Measurements from ENCODE around the gene TEAD2.

TEAD2 gene

DNA sequence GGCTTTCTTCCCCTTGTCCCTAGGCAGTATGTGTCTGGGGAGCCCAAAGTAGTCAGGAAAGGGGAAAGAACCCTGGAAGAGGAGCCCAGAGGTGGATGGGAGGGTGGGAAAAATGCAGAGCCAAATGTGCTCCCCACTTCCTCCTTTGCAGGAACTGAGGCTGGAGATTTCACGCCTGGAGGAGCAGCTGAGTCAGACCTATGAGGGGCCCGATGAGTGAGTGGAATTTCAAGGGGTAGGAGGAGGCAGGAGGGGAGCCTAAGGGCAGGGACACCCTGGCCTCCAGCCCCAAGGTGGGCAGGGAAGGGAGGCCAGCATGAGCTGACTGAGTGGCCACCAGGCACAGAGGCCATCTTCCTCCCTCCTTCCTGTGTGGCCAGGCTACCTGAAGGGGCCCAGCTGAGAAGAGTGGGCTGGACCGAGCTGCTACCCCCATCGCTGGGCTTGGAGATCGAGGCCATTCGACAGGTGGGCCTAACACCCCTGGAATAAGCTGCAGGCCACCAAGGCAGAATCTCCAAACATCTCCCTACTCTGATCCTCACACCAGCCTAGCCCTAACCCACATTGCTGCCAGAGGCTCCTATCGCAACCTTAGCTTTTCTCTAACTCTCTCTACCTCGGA is 46.7 kb upstream of the TEAD2 start:
- Histone ChIP-seq H3K36me3 (ENCODE audit: insufficient read depth, low read length) (no peaks in the 10 kb centered on the region), H3F3A (ENCODE audit: low read depth) (no peaks in the 10 kb centered on the region), H3K9me3 (ENCODE audit: insufficient read depth, low read depth, low read length) (no peaks in the 10 kb centered on the region), H4K20me1 (ENCODE audit: insufficient read depth, low read length, poor library complexity, severe bottlenecking) (no peaks in the 10 kb centered on the region), H3K9ac (ENCODE audit: low read depth, low read length, poor library complexity, severe bottlenecking) (peak overlapping the region; percentile 58), H3K4me1 (ENCODE audit: insufficient read depth, low read length, poor library complexity, severe bottlenecking) (peaks cover 74% of the 10 kb centered on the region), H3K79me2 (ENCODE audit: insufficient read depth, low read length) (no peaks in the 10 kb centered on the region), H3K9me2 (replicated peaks; ENCODE audit: low read depth, low read length) (no peaks in the 10 kb centered on the region), H2AFZ (ENCODE audit: low read length) (no peak overlapping the region), H3K4me2 (ENCODE audit: low read depth, low read length, poor library complexity, severe bottlenecking) (peak overlapping the region; percentile 63), H3K27me3 (ENCODE audit: insufficient read depth, low read length, poor library complexity, severe bottlenecking) (no peaks in the 10 kb centered on the region), H3K4me3 (ENCODE audit: low read length, poor library complexity, severe bottlenecking) (peak overlapping the region; percentile 47)
- no peak for TF ChIP-seq EZH2phosphoT487 (IDR thresholded peaks at IDR 0.05; ENCODE audit: borderline replicate concordance)
- TF ChIP-seq, protein P1, sequence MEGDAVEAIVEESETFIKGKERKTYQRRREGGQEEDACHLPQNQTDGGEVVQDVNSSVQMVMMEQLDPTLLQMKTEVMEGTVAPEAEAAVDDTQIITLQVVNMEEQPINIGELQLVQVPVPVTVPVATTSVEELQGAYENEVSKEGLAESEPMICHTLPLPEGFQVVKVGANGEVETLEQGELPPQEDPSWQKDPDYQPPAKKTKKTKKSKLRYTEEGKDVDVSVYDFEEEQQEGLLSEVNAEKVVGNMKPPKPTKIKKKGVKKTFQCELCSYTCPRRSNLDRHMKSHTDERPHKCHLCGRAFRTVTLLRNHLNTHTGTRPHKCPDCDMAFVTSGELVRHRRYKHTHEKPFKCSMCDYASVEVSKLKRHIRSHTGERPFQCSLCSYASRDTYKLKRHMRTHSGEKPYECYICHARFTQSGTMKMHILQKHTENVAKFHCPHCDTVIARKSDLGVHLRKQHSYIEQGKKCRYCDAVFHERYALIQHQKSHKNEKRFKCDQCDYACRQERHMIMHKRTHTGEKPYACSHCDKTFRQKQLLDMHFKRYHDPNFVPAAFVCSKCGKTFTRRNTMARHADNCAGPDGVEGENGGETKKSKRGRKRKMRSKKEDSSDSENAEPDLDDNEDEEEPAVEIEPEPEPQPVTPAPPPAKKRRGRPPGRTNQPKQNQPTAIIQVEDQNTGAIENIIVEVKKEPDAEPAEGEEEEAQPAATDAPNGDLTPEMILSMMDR (conservative IDR thresholded peaks at IDR 0.05; ENCODE audit: low read length): no peak

DNA sequence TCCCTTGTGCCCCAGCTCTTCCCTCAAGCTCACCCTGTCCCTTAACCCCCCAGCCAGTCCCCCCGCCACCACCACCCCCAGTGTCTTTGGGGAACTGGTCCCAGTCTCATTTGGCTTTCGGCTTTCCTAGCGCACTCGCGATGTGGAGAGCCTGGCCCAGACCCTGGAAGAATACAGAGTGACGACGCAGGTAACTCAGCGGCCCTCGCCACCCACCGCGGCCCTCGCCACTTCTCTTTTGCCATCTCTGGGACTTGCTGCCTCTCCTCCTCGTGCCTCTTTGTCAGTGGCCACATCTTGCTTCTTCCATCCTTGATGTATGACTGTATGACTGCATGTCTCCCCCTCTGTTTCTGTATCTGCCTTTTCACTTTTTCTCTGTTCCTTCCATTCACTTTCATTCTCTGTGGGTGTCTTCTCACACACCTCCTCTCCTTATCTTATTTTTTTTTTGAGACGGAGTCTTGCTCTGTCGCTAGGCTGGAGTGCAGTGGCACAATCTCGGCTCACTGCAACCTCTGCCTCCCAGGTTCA is 45.3 kb upstream of the TEAD2 start:
- Histone ChIP-seq H3K79me2 (ENCODE audit: insufficient read depth, low read length) (no peaks in the 10 kb centered on the region), H4K20me1 (ENCODE audit: insufficient read depth, low read length, poor library complexity, severe bottlenecking) (no peaks in the 10 kb centered on the region), H3K9me2 (replicated peaks; ENCODE audit: low read depth, low read length) (no peaks in the 10 kb centered on the region), H2AFZ (ENCODE audit: low read length) (no peak overlapping the region), H3K4me1 (ENCODE audit: insufficient read depth, low read length, poor library complexity, severe bottlenecking) (peaks cover 68% of the 10 kb centered on the region), H3F3A (ENCODE audit: low read depth) (no peaks in the 10 kb centered on the region), H3K4me2 (ENCODE audit: low read depth, low read length, poor library complexity, severe bottlenecking) (no peak overlapping the region), H3K27me3 (ENCODE audit: insufficient read depth, low read length, poor library complexity, severe bottlenecking) (no peaks in the 10 kb centered on the region), H3K4me3 (ENCODE audit: low read length, poor library complexity, severe bottlenecking) (no peak overlapping the region), H3K9ac (ENCODE audit: low read depth, low read length, poor library complexity, severe bottlenecking) (peak overlapping the region; percentile 58), H3K9me3 (ENCODE audit: insufficient read depth, low read depth, low read length) (no peaks in the 10 kb centered on the region), H3K36me3 (ENCODE audit: insufficient read depth, low read length) (no peaks in the 10 kb centered on the region)
- TF ChIP-seq, protein P1 (conservative IDR thresholded peaks at IDR 0.05; ENCODE audit: low read length): no peak
- no peak for TF ChIP-seq EZH2phosphoT487 (IDR thresholded peaks at IDR 0.05; ENCODE audit: borderline replicate concordance)

DNA sequence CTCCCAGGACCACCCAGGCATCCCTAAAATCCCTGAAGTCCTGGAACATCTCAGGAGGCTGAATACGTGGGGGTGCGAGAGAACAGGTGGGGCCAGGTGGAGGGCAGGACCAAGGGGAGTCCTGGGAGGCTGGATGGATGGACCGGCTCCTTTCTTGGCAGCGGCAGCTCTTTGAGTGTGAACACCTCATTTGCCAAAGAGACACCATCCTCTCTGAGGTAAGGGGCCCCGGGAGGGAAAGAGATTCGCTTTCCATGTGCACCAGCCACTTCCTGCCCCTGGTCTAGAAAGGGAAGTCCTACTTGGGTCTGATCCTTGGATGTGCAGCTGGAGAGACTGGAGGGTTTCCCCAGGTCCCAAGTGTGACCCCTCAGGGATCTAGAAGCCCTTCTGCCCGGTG is 44.9 kb upstream of the TEAD2 start:
- Histone ChIP-seq H2AFZ (ENCODE audit: low read length) (no peak overlapping the region), H3K79me2 (ENCODE audit: insufficient read depth, low read length) (no peaks in the 10 kb centered on the region), H3K27me3 (ENCODE audit: insufficient read depth, low read length, poor library complexity, severe bottlenecking) (no peaks in the 10 kb centered on the region), H3K9ac (ENCODE audit: low read depth, low read length, poor library complexity, severe bottlenecking) (no peak overlapping the region), H3K4me2 (ENCODE audit: low read depth, low read length, poor library complexity, severe bottlenecking) (no peak overlapping the region), H3K4me3 (ENCODE audit: low read length, poor library complexity, severe bottlenecking) (no peak overlapping the region), H3F3A (ENCODE audit: low read depth) (no peaks in the 10 kb centered on the region), H3K4me1 (ENCODE audit: insufficient read depth, low read length, poor library complexity, severe bottlenecking) (peaks cover 64% of the 10 kb centered on the region), H3K9me3 (ENCODE audit: insufficient read depth, low read depth, low read length) (no peaks in the 10 kb centered on the region), H3K36me3 (ENCODE audit: insufficient read depth, low read length) (no peaks in the 10 kb centered on the region), H3K9me2 (replicated peaks; ENCODE audit: low read depth, low read length) (no peaks in the 10 kb centered on the region), H4K20me1 (ENCODE audit: insufficient read depth, low read length, poor library complexity, severe bottlenecking) (no peaks in the 10 kb centered on the region)
- TF ChIP-seq, protein P1 (conservative IDR thresholded peaks at IDR 0.05; ENCODE audit: low read length): no peak
- no peak for TF ChIP-seq EZH2phosphoT487 (IDR thresholded peaks at IDR 0.05; ENCODE audit: borderline replicate concordance)
